Frontal cortex (tissue), 4 donors: ENCODE measurements around the gene ELMOD2. TPM values are rescaled to one million over a fixed set of nuclear protein-coding genes. Genes with fewer than 3 reads are reported as not detected.
"Not testable (repeated sequence)": the region's sequence is repeated elsewhere in the genome, so short reads cannot be mapped to it uniquely, and the experiment has no call there.

Experiments used
- DNase-seq, 2 donors: peaks; one replicate each; pipeline ENCODE4 v3.0.0; 2012; ENCODE audit warnings: low spot score in 2 of 2
- FAIRE-seq: peaks from 2 replicates; lab custom pipeline; 2012; peaks lifted over from hg19 to GRCh38; lab: Jason Lieb, UNC
- total RNA-seq: library from RNA; depleted of rRNA; stranded (reverse); fragments of >200 nt; gene quantifications from one replicate; pipeline ENCODE4 v1.2.3, GENCODE V29; 2014
- donor health status: control.
- donor health status: control.
- donor health status: control.

Gene ELMOD2
- 45.2 TPM for total RNA-seq

GRCh38 chr4:140523857-140524742, at the start of gene ELMOD2:
Gene ELMOD2 (plus strand): TSS chr4:140524168. CDS start chr4:140525429, 1,261 bp downstream.
- FAIRE-seq: peak; percentile 90
- peak; percentile 93 to 98 for DNase-seq

GRCh38 chr4:140483445-140483844, 40.5 kb upstream of the ELMOD2 start:
- FAIRE-seq: no peak
- DNase-seq: no peak

- FAIRE-seq: no peak
- DNase-seq: no peak
These were observed 38.0 kb upstream of the ELMOD2 start for GRCh38 chr4:140485939-140486338.

GRCh38 chr4:140497405-140497746, 26.6 kb upstream of the ELMOD2 start:
- DNase-seq: no peak
- no peak for FAIRE-seq

GRCh38 chr4:140497747-140498636, 26.0 kb upstream of the ELMOD2 start, which contains the start of gene MGAT4D:
Gene MGAT4D (minus strand): TSS chr4:140498293. CDS start chr4:140498222, 71 bp downstream.
- DNase-seq: peak in 1 of 2 donors; percentile 14
- no peak for FAIRE-seq

- DNase-seq: no peak
- no peak for FAIRE-seq
These were observed 24.6 kb upstream of the ELMOD2 start for GRCh38 chr4:140499391-140499790.

- no peak for FAIRE-seq
- DNase-seq: no peak
These were observed 19.7 kb upstream of the ELMOD2 start for GRCh38 chr4:140504261-140504660.

GRCh38 chr4:140513765-140514164, 10.2 kb upstream of the ELMOD2 start:
- DNase-seq, FAIRE-seq: not testable (repeated sequence)

- FAIRE-seq: no peak
- DNase-seq: no peak
These were observed 8.5 kb upstream of the ELMOD2 start for GRCh38 chr4:140515423-140515822.

GRCh38 chr4:140523370-140523856, 555 bp upstream of the ELMOD2 start:
- no peak for DNase-seq
- FAIRE-seq: no peak

- no peak for DNase-seq
- FAIRE-seq: no peak
These were observed 5.5 kb downstream of the ELMOD2 start for GRCh38 chr4:140529434-140529833.

- DNase-seq (no peak), FAIRE-seq (no peak)
These were observed 10.0 kb downstream of the ELMOD2 start for GRCh38 chr4:140533951-140534480.

GRCh38 chr4:140556372-140557085, 32.6 kb downstream of the ELMOD2 start:
- DNase-seq (no peak), FAIRE-seq (no peak)

GRCh38 chr4:140557831-140558435, 34.0 kb downstream of the ELMOD2 start:
- DNase-seq: no peak
- no peak for FAIRE-seq

GRCh38 chr4:140559696-140560095, 35.7 kb downstream of the ELMOD2 start:
- no peak for DNase-seq
- no peak for FAIRE-seq

GRCh38 chr4:140568507-140569306, 44.7 kb downstream of the ELMOD2 start, which contains the start of gene UCP1:
Gene UCP1 (minus strand): TSS chr4:140568961. CDS start chr4:140568729, 232 bp downstream.
- FAIRE-seq (no peak), DNase-seq (peak in 1 of 2 donors; percentile 21)

GRCh38 chr4:140569307-140569638, 45.3 kb downstream of the ELMOD2 start:
- DNase-seq (no peak), FAIRE-seq (no peak)

- DNase-seq (no peak), FAIRE-seq (no peak)
These were observed 47.7 kb downstream of the ELMOD2 start for GRCh38 chr4:140571620-140572019.
